K562 (cell line): ENCODE measurements around the gene CPLX3. TPM values are rescaled to one million over a fixed set of nuclear protein-coding genes. Genes with fewer than 3 reads are reported as not detected.

Source experiments
- ATAC-seq: fragments of 200-7000 bp; cut with Tn5 transposase; 3 replicates; pipeline ENCODE4 v1.9.1; 2020; ENCODE audit warnings: moderate library complexity
- BruUV-seq: library from RNA; stranded (reverse); fragments of 400-500 nt; replicated peaks from 2 replicates; lab custom pipeline; 2021; lab: Mats Ljungman, UMichigan
- CTCF ChIA-PET: fragments of 300-600 bp; formaldehyde crosslinking; extraction: SDS; loops from one replicate; lab custom pipeline; 2021; ENCODE audit warnings: low intra/inter-chr PET ratio; lab: Yijun Ruan, JAX
- POLR2A ChIA-PET: fragments of 300-600, 350-650 bp; sonication (Branson Sonifier 250); formaldehyde crosslinking; extraction: SDS; loops from one replicate; lab custom pipeline; 2021; ENCODE audit warnings: antibody characterized with exemption, inconsistent platforms; lab: Yijun Ruan, JAX
- DNase-seq, 4 experiments: peaks; one replicate each; pipeline versions ENCODE4 v3.0.0 to v3.0.0-alpha.2; 2011 to 2018; ENCODE audit warnings: low spot score in 3 of 4, mixed read lengths in 3 of 4; ENCODE audit errors: extremely low read depth in 1 of 4
- FAIRE-seq: peaks from 2 replicates; lab custom pipeline; 2011; peaks lifted over from hg19 to GRCh38; lab: Jason Lieb, UNC
- H2AFZ ChIP-seq: 2 replicates; pipeline ENCODE4 v1.6.0; 2011; ENCODE audit warnings: low read depth, low read length, control low read depth, inconsistent platforms
- H3K27ac ChIP-seq: fragments of 200-600 bp; 3 replicates; pipeline ENCODE4 v1.8.0; 2011; ENCODE audit warnings: low read depth, mild to moderate bottlenecking, control low read depth, inconsistent platforms, low read length, moderate library complexity, mixed read lengths; ENCODE audit errors: extremely low read depth
- H3K27me3 ChIP-seq, 2 experiments: fragments of 300-600 bp in 1 of 2; 2 replicates in 1 of 2; 3 replicates in 1 of 2; pipeline versions ENCODE4 v1.6.0 to v1.8.0; 2011; ENCODE audit warnings: inconsistent platforms in 2 of 2, low read length in 2 of 2, mild to moderate bottlenecking in 1 of 2, mixed read lengths in 1 of 2, moderate library complexity in 1 of 2; ENCODE audit not compliant: control insufficient read depth in 2 of 2, insufficient read depth in 2 of 2
- H3K36me3 ChIP-seq: fragments of 300-600 bp; 3 replicates; pipeline ENCODE4 v1.8.0; 2011; ENCODE audit warnings: mild to moderate bottlenecking, low read length, inconsistent platforms; ENCODE audit not compliant: control insufficient read depth, insufficient read depth
- H3K4me1 ChIP-seq, 2 experiments: fragments of 200-600 bp in 1 of 2; replicated peaks in 1 of 2; 2 replicates in 1 of 2; 3 replicates in 1 of 2; pipeline versions ENCODE4 v1.5.1 to v1.8.0; 2011; ENCODE audit warnings: inconsistent platforms in 2 of 2, low read length in 2 of 2, mild to moderate bottlenecking in 1 of 2, mixed read lengths in 1 of 2, moderate library complexity in 1 of 2; ENCODE audit not compliant: control insufficient read depth in 2 of 2, insufficient read depth in 2 of 2
- H3K4me2 ChIP-seq: 2 replicates; pipeline ENCODE4 v1.6.1; 2011; ENCODE audit warnings: low read length, control low read depth, inconsistent platforms, mixed read lengths; ENCODE audit not compliant: insufficient read depth
- H3K4me3 ChIP-seq: fragments of 200-600 bp; sonication (generic), shearing (Covaris generic); 2 replicates; pipeline ENCODE4 v1.5.1; 2016; ENCODE audit warnings: control low read depth, inconsistent platforms
- H3K79me2 ChIP-seq: fragments of 200-600 bp; 3 replicates; pipeline ENCODE4 v1.8.0; 2011; ENCODE audit warnings: low read length, inconsistent platforms; ENCODE audit not compliant: control insufficient read depth, insufficient read depth
- H3K9ac ChIP-seq, 2 experiments: 2 replicates each; pipeline versions ENCODE4 v1.6.0 to v1.6.1; 2011; ENCODE audit warnings: low read depth in 2 of 2, low read length in 2 of 2, control low read depth in 1 of 2, inconsistent platforms in 1 of 2, mild to moderate bottlenecking in 1 of 2, mixed read lengths in 1 of 2; ENCODE audit not compliant: insufficient read depth in 1 of 2
- H3K9me1 ChIP-seq: one replicate; pipeline ENCODE4 v1.6.0; 2011; ENCODE audit warnings: inconsistent platforms, mild to moderate bottlenecking, low read length, moderate library complexity; ENCODE audit not compliant: control insufficient read depth, insufficient read depth
- H3K9me3 ChIP-seq: replicated peaks from 2 replicates; pipeline ENCODE4 v1.5.1; 2011; ENCODE audit warnings: low read depth, low read length, inconsistent platforms; ENCODE audit not compliant: control insufficient read depth, insufficient read depth
- H4K20me1 ChIP-seq: replicated peaks from 2 replicates; pipeline ENCODE4 v1.6.1; 2011; ENCODE audit warnings: low read length, inconsistent platforms, mixed read lengths; ENCODE audit not compliant: control insufficient read depth, insufficient read depth
- CEBPB ChIP-seq: fragments of 450-650 bp; IDR thresholded peaks from 2 replicates; pipeline ENCODE4 v1.6.1; 2016; ENCODE audit warnings: missing genetic modification characterization, missing compliant biosample characterization
- CHCHD3 ChIP-seq: fragments of 250-450 bp; sonication (Bioruptor Pico); IDR thresholded peaks from 2 replicates; pipeline ENCODE4 v2.1.2; 2022; ENCODE audit warnings: mild to moderate bottlenecking
- CREBBP ChIP-seq: IDR thresholded peaks from one replicate; pipeline ENCODE4 v1.6.1; 2012; ENCODE audit warnings: low read depth, mild to moderate bottlenecking, control low read depth, inconsistent platforms, low read length
- FOXJ2 ChIP-seq: fragments of 200-800 bp; sonication (Bioruptor generic); IDR thresholded peaks from 2 replicates; pipeline ENCODE4 v1.6.1; 2016; ENCODE audit warnings: missing genetic modification characterization, missing compliant biosample characterization
- KLF6 ChIP-seq: fragments of 250-450 bp; sonication (Bioruptor Pico); IDR thresholded peaks from 2 replicates; pipeline ENCODE4 v1.4.0; 2020; ENCODE audit warnings: mild to moderate bottlenecking, moderate library complexity, borderline replicate concordance
- MTF1 ChIP-seq: fragments of 250-450 bp; sonication (Bioruptor Pico); IDR thresholded peaks from 2 replicates; pipeline ENCODE4 v1.9.0; 2021; ENCODE audit warnings: moderate library complexity, mild to moderate bottlenecking, inconsistent platforms, borderline replicate concordance
- NR2C1 ChIP-seq, 2 experiments: fragments of 450-650 bp; IDR thresholded peaks; 2 replicates each; pipeline ENCODE4 v1.6.1; 2017; ENCODE audit warnings: mild to moderate bottlenecking in 2 of 2, antibody characterized with exemption in 1 of 2, inconsistent platforms in 1 of 2, missing compliant biosample characterization in 1 of 2, missing genetic modification characterization in 1 of 2
- PHTF2 ChIP-seq: fragments of 250-450 bp; sonication (Bioruptor Pico); IDR thresholded peaks from 2 replicates; pipeline ENCODE4 v1.5.0; 2021; ENCODE audit warnings: mild to moderate bottlenecking
- TAF15 ChIP-seq: fragments of 200-400 bp; formaldehyde crosslinking; IDR thresholded peaks from 2 replicates; pipeline ENCODE4 v1.6.1; 2017; ENCODE audit warnings: mild to moderate bottlenecking, low read depth, low read length, moderate library complexity
- USF2 ChIP-seq: sonication (generic); formaldehyde crosslinking; IDR thresholded peaks from 2 replicates; pipeline ENCODE4 v1.5.0; 2020; ENCODE audit warnings: missing genetic modification reagents
- ZNF175 ChIP-seq: fragments of 200-800 bp; sonication (Bioruptor generic); IDR thresholded peaks from 2 replicates; pipeline ENCODE4 v1.6.1; 2016; ENCODE audit warnings: low read depth, mild to moderate bottlenecking, missing genetic modification characterization, missing compliant biosample characterization
- ZNF282 ChIP-seq: sonication (generic); formaldehyde crosslinking; IDR thresholded peaks from 2 replicates; pipeline ENCODE4 v1.8.1; 2023; ENCODE audit warnings: missing genetic modification reagents
- WGBS: fragments of 100-300 bp; shearing (Covaris generic); methylation state at CpG from one replicate; pipeline ENCODE4 v1.1.6; 2016; ENCODE audit warnings: low coverage, mixed read lengths; ENCODE audit not compliant: insufficient coverage; ENCODE audit errors: missing lambda C conversion rate; 5-methylcytosine and 5-hydroxymethylcytosine counted together
- in situ Hi-C: fragments of 300-500 bp; cut with MboI; formaldehyde crosslinking; loops from 4 replicates; pipeline ENCODE4 v1.15.0; 2018; ENCODE audit warnings: inconsistent platforms, mixed read lengths
- intact Hi-C: fragments of 100-400 bp; cut with micrococcal nuclease; formaldehyde crosslinking; loops from 2 replicates; pipeline ENCODE4 v1.14.2; 2022
- polyA plus RNA-seq, 8 experiments: library from polyadenylated mRNA; depleted of rRNA in 4 of 8; stranded (reverse) in 5 of 8; unstranded in 3 of 8; fragments of >200 nt; fragmentation: Nextera tagmentation in 2 of 8; fragmentation: Illumina TruSeq in 1 of 8; extraction: Ambion mirVana in 2 of 8; extraction: Trizol in 1 of 8; gene quantifications; 2 replicates each; pipeline versions ENCODE4 v1.2.1 to v1.2.3, GENCODE V29; 2011 to 2014; ENCODE audit warnings: inconsistent platforms in 1 of 8, missing spikeins in 1 of 8
- total RNA-seq, 7 experiments: library from RNA; depleted of rRNA in 6 of 7; stranded (reverse); fragments of >200 nt in 6 of 7; fragmentation: Illumina TruSeq in 2 of 7; extraction: Trizol in 2 of 7; gene quantifications; 2 replicates each; pipeline versions ENCODE4 v1.2.1 to v1.2.3, GENCODE V29; 2011 to 2021; ENCODE audit warnings: low replicate concordance in 1 of 7
- TF ChIP-seq, protein P1 (sequence below): fragments of 250-450 bp; sonication (Bioruptor Pico); IDR thresholded peaks from 2 replicates; pipeline ENCODE4 v1.4.0; 2020; ENCODE audit warnings: mild to moderate bottlenecking, moderate library complexity

CPLX3 gene
- total and polyA plus RNA-seq, 9 of the 15 experiments (the other 6 are each of a cell fraction or from before 2014, with no cell fraction given), result not detected

GRCh38 chr15:74845581-74845980 lies 19.2 kb downstream of the CPLX3 start:
- in situ Hi-C loops, result no loop called here
- no peak overlapping the region for H3K4me2 ChIP-seq
- no peak for DNase-seq
- TF ChIP-seq ZNF282 (CRISPR knock-in tag), result no peak
- TF ChIP-seq CREBBP, result no peak
- no peak for TF ChIP-seq FOXJ2 (tag)
- no peak for TF ChIP-seq MTF1 (CRISPR knock-in tag)
- no peak for TF ChIP-seq ZNF175 (CRISPR knock-in tag)
- no peak for TF ChIP-seq CEBPB
- TF ChIP-seq, protein P1, sequence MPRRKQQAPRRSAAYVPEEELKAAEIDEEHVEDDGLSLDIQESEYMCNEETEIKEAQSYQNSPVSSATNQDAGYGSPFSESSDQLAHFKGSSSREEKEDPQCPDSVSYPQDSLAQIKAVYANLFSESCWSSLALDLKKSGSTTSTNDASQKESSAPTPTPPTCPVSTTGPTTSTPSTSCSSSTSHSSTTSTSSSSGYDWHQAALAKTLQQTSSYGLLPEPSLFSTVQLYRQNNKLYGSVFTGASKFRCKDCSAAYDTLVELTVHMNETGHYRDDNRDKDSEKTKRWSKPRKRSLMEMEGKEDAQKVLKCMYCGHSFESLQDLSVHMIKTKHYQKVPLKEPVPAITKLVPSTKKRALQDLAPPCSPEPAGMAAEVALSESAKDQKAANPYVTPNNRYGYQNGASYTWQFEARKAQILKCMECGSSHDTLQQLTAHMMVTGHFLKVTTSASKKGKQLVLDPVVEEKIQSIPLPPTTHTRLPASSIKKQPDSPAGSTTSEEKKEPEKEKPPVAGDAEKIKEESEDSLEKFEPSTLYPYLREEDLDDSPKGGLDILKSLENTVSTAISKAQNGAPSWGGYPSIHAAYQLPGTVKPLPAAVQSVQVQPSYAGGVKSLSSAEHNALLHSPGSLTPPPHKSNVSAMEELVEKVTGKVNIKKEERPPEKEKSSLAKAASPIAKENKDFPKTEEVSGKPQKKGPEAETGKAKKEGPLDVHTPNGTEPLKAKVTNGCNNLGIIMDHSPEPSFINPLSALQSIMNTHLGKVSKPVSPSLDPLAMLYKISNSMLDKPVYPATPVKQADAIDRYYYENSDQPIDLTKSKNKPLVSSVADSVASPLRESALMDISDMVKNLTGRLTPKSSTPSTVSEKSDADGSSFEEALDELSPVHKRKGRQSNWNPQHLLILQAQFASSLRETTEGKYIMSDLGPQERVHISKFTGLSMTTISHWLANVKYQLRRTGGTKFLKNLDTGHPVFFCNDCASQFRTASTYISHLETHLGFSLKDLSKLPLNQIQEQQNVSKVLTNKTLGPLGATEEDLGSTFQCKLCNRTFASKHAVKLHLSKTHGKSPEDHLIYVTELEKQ (CRISPR knock-in tag), result no peak
- no peak for TF ChIP-seq TAF15
- no peak for TF ChIP-seq PHTF2 (CRISPR knock-in tag)
- TF ChIP-seq NR2C1 (IDR thresholded peaks at IDR 0.05), result no peak
- TF ChIP-seq NR2C1 (tag; IDR thresholded peaks at IDR 0.05), result no peak
- TF ChIP-seq KLF6 (CRISPR knock-in tag), result no peak
- TF ChIP-seq USF2 (CRISPR knock-in tag), result no peak
- no peak for TF ChIP-seq CHCHD3 (CRISPR knock-in tag)
- TF ChIP-seq, all 486 proteins: peak for 0
- Histone ChIP-seq H3K4me1 (peaks cover 19 to 37% of the 10 kb centered on the region in 2 experiments; a peak in 4 of 5 replicates), H3K9ac (no peak overlapping the region), H3K4me3 (no peak overlapping the region), H3K9me1 (peaks cover 11% of the 10 kb centered on the region), H3K27ac (no peak overlapping the region), H3K36me3 (peaks cover 54% of the 10 kb centered on the region; the same call in 2 of the 3 replicates), H3K79me2 (peaks cover 14% of the 10 kb centered on the region; the same call in 2 of the 3 replicates), H2AFZ (no peak overlapping the region), H3K9me3 (no peaks in the 10 kb centered on the region), H4K20me1 (peaks cover 4% of the 10 kb centered on the region; the same call in 1 of the 2 replicates), H3K27me3 (no peaks in the 10 kb centered on the region)
- ATAC-seq, result no peak
- ChIA-PET POLR2A (interaction anchor here (1.1 kb wide), 1 partner anchor 13 kb away, joined by 4 read pairs; no protein-coding TSS in a partner anchor), CTCF (interaction anchor here (0.6 kb wide), 1 partner anchor 79 kb away, joined by 4 read pairs; no protein-coding TSS in a partner anchor)
- FAIRE-seq, result no peak
- intact Hi-C loops, result no loop called here
- no TSS peak for BruUV-seq
- 72% methylated on average over 4 of the region's 4 CpGs for WGBS
